ENCODE data around the gene PTGR3.

- TF ChIP-seq CTCF (IDR thresholded peaks at IDR 0.05) (no peak), POLR2A (IDR thresholded peaks at IDR 0.05) (no peak)
These were observed 32.1 kb downstream of the PTGR3 start for GRCh38 chr18:75176849-75177248.

Measured in body of pancreas (tissue), 4 donors.